Panc1 (cell line): ENCODE measurements around the gene CA10.

Experiments
- POLR2AphosphoS5 ChIP-seq: IDR thresholded peaks from 2 replicates; pipeline ENCODE4 v1.6.1; 2012; ENCODE audit warnings: mild to moderate bottlenecking, low read depth, low read length, moderate library complexity
- SIN3A ChIP-seq: IDR thresholded peaks from 2 replicates; pipeline ENCODE4 v1.6.1; 2012; ENCODE audit warnings: low read depth, mild to moderate bottlenecking, low read length, moderate library complexity, borderline replicate concordance; ENCODE audit not compliant: insufficient read depth
- TF ChIP-seq, protein P1 (sequence below): fragments of 450-650 bp; IDR thresholded peaks from 2 replicates; pipeline ENCODE4 v1.5.1; 2017; ENCODE audit warnings: mild to moderate bottlenecking

DNA sequence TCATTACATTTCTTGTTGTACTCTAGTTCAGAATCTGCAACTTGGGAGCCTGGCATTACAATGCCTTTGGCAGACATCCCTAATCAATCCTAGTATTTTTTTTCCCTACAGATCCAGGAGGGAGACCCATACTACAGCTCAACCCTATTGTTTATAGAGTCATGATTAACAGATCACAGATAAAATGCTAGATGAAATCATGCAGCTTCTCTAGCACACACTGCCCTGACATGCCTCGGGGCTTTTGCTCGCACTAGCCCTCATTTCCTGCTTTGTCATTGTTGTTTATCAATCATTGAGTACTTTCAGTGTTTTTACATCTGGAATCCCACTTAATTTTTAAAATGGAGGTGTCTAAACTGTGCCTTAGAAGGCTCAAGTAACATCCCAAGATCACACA is 412.5 kb downstream of the CA10 start:
- TF ChIP-seq, protein P1, sequence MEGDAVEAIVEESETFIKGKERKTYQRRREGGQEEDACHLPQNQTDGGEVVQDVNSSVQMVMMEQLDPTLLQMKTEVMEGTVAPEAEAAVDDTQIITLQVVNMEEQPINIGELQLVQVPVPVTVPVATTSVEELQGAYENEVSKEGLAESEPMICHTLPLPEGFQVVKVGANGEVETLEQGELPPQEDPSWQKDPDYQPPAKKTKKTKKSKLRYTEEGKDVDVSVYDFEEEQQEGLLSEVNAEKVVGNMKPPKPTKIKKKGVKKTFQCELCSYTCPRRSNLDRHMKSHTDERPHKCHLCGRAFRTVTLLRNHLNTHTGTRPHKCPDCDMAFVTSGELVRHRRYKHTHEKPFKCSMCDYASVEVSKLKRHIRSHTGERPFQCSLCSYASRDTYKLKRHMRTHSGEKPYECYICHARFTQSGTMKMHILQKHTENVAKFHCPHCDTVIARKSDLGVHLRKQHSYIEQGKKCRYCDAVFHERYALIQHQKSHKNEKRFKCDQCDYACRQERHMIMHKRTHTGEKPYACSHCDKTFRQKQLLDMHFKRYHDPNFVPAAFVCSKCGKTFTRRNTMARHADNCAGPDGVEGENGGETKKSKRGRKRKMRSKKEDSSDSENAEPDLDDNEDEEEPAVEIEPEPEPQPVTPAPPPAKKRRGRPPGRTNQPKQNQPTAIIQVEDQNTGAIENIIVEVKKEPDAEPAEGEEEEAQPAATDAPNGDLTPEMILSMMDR = no peak
- TF ChIP-seq POLR2AphosphoS5 = no peak
- no peak for TF ChIP-seq SIN3A
